ENCODE results near the gene CRIP3. TPM values are rescaled to one million over a fixed set of nuclear protein-coding genes. Genes with fewer than 3 reads are reported as not detected.

Gene CRIP3
- total and polyA plus RNA-seq, 2 of the 13 experiments (the other 11 are each of a cell fraction or from before 2014, with no cell fraction given) = 6.3 to 9.3 TPM

- TF ChIP-seq ZBTB21 (CRISPR knock-in tag; IDR thresholded peaks at IDR 0.05) (0 out of 2 replicates have a peak, but pooled peaks have one; percentile 23), FLYWCH1 (CRISPR knock-in tag; IDR thresholded peaks at IDR 0.05) (no peak), GZF1 (CRISPR knock-in tag; IDR thresholded peaks at IDR 0.05) (0 out of 2 replicates have a peak, but pooled peaks have one; percentile 16), ZBTB14 (CRISPR knock-in tag; IDR thresholded peaks at IDR 0.05) (no peak), IKZF4 (CRISPR knock-in tag; IDR thresholded peaks at IDR 0.05; ENCODE audit: borderline replicate concordance, low read depth, not compliant biosample characterization) (peak; percentile 54), ZNF350 (CRISPR knock-in tag; IDR thresholded peaks at IDR 0.05; ENCODE audit: borderline replicate concordance, low read depth) (peak; percentile 76), MXD1 (CRISPR knock-in tag; IDR thresholded peaks at IDR 0.05) (0 out of 2 replicates have a peak, but pooled peaks have one; percentile 33), E2F1 (CRISPR knock-in tag; IDR thresholded peaks at IDR 0.05) (no peak), BORCS8-MEF2B (CRISPR knock-in tag; IDR thresholded peaks at IDR 0.05) (0 out of 2 replicates have a peak, but pooled peaks have one; percentile 35), MIER3 (CRISPR knock-in tag; IDR thresholded peaks at IDR 0.05; ENCODE audit: borderline replicate concordance) (peak; percentile 51; the same call in 1 of the 2 replicates), NFIC (IDR thresholded peaks at IDR 0.05; ENCODE audit: low read length) (no peak), TBL1XR1 (IDR thresholded peaks at IDR 0.05; ENCODE audit: borderline replicate concordance, low read length, partially characterized antibody) (no peak), HNF1A (IDR thresholded peaks at IDR 0.05; ENCODE audit: low read depth) (no peak), HNF1A (CRISPR knock-in tag; IDR thresholded peaks at IDR 0.05; ENCODE audit: borderline replicate concordance) (peak; percentile 68), ZFY (CRISPR knock-in tag; IDR thresholded peaks at IDR 0.05) (peak; percentile 84), AGO2 (optimal IDR thresholded peaks at IDR 0.05; ENCODE audit: low read depth, low read length) (peak; percentile 91), ZNF564 (CRISPR knock-in tag; IDR thresholded peaks at IDR 0.05) (no peak; the same call in 1 of the 2 replicates), SNAPC2 (CRISPR knock-in tag; IDR thresholded peaks at IDR 0.05) (peak; percentile 83; the same call in 1 of the 2 replicates), ZNF710 (CRISPR knock-in tag; IDR thresholded peaks at IDR 0.05; ENCODE audit: borderline replicate concordance) (peak; percentile 34; the same call in 1 of the 2 replicates)
Measured at GRCh38 chr6:43277643-43278523, 30.7 kb downstream of the CRIP3 start (continued).
